Esophagus muscularis mucosa (tissue), 3 donors: Measurements from ENCODE around the gene JPH4.

Source experiments
- EP300 ChIP-seq: sonication (generic); formaldehyde crosslinking; IDR thresholded peaks from one replicate; pipeline ENCODE4 v1.6.1; 2017; ENCODE audit warnings: antibody characterized with exemption
- POLR2AphosphoS5 ChIP-seq, 2 donors: sonication (generic); formaldehyde crosslinking; IDR thresholded peaks; one replicate each; pipeline ENCODE4 v1.6.1; 2017; ENCODE audit warnings: antibody characterized with exemption in 2 of 2

DNA sequence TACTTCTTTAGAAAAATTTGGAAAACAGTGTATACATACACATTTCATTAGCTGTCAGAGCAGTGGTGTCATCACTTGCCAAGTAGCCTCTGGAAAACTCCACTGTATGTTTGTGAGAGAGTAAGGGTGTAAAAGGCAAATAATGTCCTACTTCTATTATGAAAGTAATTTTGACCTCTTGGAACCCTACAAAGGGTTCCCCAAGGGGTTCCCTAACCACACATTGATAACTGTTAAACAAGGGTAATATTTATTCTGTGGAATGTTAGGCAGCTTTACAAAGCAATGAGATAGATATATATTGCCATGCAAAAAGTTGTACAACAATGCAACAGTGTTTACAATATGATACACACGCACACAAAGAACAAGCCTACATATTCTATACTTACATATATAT lies 38.9 kb upstream of the JPH4 start:
- no peak for TF ChIP-seq POLR2AphosphoS5 (IDR thresholded peaks at IDR 0.05)
- no peak for TF ChIP-seq EP300
